HG02759 (cell line): Measurements from ENCODE around the gene RBM20.

ENCODE experiments used
- ATAC-seq: cut with Tn5 transposase; IDR thresholded peaks from one replicate; pipeline ENCODE4 v1.9.1; 2021; ENCODE audit warnings: mild to moderate bottlenecking, moderate library complexity; ENCODE audit not compliant: unreplicated experiment

The RBM20 gene

GRCh38 chr10:110671788-110672579 lies 27.8 kb downstream of the RBM20 start:
- ATAC-seq = peak; percentile 99

GRCh38 chr10:110672580-110672919 lies 28.4 kb downstream of the RBM20 start:
- peak; percentile 30 for ATAC-seq

GRCh38 chr10:110676016-110676415 lies 31.9 kb downstream of the RBM20 start:
- no peak for ATAC-seq

DNA sequence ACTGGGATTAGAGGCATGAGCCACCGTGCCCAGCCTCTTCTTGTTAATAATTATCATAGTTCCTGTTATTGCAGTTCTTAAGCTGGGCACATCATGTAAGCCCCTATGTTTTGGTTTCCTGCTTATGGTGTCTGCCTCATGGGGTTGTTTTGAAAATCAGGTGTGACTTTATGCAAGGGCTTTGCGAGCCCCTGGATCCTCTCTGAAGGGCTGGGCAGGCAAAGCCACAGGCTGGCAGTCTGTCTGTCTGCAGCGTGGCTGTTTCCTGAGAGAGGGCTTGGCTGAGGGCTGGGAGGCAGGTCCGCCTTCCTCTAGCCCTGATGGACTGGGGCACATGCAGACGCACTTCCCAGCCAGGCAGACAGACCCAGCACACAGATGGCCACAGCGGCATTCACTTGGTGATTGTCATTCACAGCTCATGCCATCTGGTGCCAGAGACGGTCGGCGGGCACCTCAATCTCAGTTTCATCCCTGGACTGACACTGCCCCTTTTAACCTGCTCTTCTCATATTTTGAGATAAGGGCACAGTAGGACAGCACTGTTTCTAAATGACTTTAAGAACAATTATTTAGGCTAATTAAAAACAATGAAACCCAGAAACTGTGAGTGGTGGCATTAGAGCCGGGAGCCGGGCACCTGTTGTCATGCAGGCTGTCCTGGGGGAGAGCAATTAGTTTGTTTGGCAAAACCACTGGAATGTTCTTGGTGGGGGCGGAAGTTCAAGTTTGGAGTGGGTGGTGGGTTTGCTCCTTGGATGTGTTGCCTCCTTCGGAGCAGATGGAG lies 35.5 kb downstream of the RBM20 start:
- ATAC-seq = no peak

GRCh38 chr10:110680273-110681020 lies 36.3 kb downstream of the RBM20 start:
- no peak for ATAC-seq

- ATAC-seq = no peak
Measured at GRCh38 chr10:110681023-110681681, 37.0 kb downstream of the RBM20 start.

GRCh38 chr10:110682348-110682747 lies 38.2 kb downstream of the RBM20 start:
- no peak for ATAC-seq

- ATAC-seq = no peak
Measured at GRCh38 chr10:110684800-110685446, 40.8 kb downstream of the RBM20 start.

GRCh38 chr10:110686047-110686446 lies 41.9 kb downstream of the RBM20 start:
- ATAC-seq = no peak

GRCh38 chr10:110686949-110687348 lies 42.8 kb downstream of the RBM20 start:
- ATAC-seq = no peak

- no peak for ATAC-seq
Measured at GRCh38 chr10:110687400-110687799, 43.3 kb downstream of the RBM20 start.

- no peak for ATAC-seq
Measured at GRCh38 chr10:110691139-110691538, 47.0 kb downstream of the RBM20 start.

GRCh38 chr10:110694263-110694662 lies 50.1 kb downstream of the RBM20 start:
- ATAC-seq = no peak

- no peak for ATAC-seq
Measured at GRCh38 chr10:110694820-110695538, 50.8 kb downstream of the RBM20 start.

DNA sequence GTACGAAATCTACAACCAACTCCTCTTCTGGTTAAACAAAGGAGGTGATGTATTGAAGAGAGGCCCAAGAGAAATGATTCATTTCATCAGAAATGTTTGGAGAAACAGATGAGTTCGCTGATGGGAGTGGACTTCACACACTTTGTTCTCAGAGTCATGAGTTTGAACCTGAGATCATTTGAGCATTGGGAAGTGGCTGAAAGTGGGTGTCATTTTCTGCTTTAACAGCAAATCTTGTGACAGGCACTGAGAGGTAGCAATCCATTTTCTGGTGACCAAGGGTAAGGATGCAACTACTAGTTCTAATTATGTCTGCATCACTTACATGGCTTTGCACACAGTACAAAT lies 51.4 kb downstream of the RBM20 start:
- no peak for ATAC-seq

DNA sequence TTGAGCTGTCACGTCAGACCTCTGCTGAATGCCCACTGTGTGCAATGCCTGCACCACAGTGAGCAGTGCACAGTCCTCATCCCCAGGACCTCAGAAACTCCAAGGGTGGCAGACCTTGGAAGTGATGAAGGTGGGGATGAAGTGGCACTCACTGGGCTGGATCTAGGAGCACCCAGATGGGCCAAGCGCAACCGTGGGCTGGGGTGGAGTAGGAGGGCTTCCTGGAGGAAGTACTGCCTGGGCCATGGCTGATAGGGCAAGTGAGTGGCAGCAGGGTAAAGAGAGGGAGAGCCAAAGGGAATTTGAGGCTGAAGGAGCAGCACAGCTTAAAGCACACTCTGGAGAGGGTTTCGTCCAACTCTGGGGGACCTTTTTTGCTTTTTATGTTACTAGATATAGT lies 52.3 kb downstream of the RBM20 start:
- ATAC-seq = no peak

- no peak for ATAC-seq
Measured at GRCh38 chr10:110698340-110698739, 54.2 kb downstream of the RBM20 start.

DNA sequence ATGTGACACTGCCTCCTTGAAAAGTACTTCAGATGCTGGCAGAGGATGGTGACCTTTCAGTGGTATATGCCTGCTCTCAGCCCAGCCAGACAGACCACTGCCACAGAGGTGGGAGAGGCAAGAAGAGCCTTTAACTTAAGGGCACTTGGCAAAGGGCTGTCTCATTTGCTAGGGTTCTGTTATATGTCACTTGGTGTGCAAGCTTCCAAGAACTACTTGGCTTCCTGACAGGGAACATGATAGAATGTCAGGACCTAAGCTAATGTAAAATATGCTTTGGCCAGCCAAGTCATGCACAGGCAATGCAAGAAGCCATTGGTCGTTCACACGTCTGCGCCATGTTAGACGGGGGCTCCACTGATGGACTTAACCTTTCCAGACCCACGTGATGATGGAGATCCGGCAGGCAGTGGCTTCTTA lies 54.7 kb downstream of the RBM20 start:
- no peak for ATAC-seq

GRCh38 chr10:110699859-110700468 lies 55.8 kb downstream of the RBM20 start:
- ATAC-seq = no peak
